Measurements from ENCODE around the gene USP16. TPM values are rescaled to one million over a fixed set of nuclear protein-coding genes. Genes with fewer than 3 reads are reported as not detected.

Gene USP16
- polyA plus RNA-seq, 3 donors, result 11.6 to 23.6 (median 16.2) TPM

DNA sequence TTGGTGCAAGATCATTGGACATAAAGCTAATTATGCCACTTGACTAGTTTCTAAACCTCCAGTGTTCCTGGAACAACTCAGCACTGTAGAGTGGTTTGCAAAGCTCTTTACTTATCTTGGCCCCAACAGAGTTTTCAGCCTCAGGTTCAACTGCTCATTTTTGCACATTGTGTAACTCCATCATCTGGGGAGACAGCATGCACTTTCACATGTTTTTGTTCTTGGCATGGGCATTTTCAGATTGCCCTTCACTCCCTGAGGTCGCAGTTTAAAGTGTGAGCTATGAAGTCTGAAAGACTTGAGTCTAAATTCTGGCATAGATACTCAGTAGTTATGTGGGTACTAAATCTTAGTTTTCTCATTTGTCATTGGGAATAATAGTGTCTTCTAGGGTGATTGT is 5.1 kb downstream of the USP16 start:
- no peaks in the 10 kb centered on the region for H3K9me3 Mint-ChIP-seq
- H3K27ac ChIP-seq (ENCODE audit: low read depth in 1 of 2, low read length in 2 of 2), result no peak overlapping the region
- no peaks in the 10 kb centered on the region for H3K27me3 ChIP-seq (ENCODE audit: control insufficient read depth in 2 of 2, insufficient read depth in 2 of 2, low read length in 2 of 2)
- no peak overlapping the region for H3K4me3 Mint-ChIP-seq
- TF ChIP-seq, protein P1, sequence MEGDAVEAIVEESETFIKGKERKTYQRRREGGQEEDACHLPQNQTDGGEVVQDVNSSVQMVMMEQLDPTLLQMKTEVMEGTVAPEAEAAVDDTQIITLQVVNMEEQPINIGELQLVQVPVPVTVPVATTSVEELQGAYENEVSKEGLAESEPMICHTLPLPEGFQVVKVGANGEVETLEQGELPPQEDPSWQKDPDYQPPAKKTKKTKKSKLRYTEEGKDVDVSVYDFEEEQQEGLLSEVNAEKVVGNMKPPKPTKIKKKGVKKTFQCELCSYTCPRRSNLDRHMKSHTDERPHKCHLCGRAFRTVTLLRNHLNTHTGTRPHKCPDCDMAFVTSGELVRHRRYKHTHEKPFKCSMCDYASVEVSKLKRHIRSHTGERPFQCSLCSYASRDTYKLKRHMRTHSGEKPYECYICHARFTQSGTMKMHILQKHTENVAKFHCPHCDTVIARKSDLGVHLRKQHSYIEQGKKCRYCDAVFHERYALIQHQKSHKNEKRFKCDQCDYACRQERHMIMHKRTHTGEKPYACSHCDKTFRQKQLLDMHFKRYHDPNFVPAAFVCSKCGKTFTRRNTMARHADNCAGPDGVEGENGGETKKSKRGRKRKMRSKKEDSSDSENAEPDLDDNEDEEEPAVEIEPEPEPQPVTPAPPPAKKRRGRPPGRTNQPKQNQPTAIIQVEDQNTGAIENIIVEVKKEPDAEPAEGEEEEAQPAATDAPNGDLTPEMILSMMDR (IDR thresholded peaks at IDR 0.05), result no peak
- H3K27me3 Mint-ChIP-seq (ENCODE audit: low read depth in 3 of 3), result peaks cover 0 to 2% (median 0%) of the 10 kb centered on the region in 3 donors
- peaks cover 58% of the 10 kb centered on the region for H4K20me1 ChIP-seq (ENCODE audit: insufficient read depth, low read length)
- H3K36me3 ChIP-seq (replicated peaks in 1 of 2; ENCODE audit: control insufficient read depth in 1 of 2, insufficient read depth in 2 of 2, low read length in 2 of 2), result peaks cover 54 to 66% of the 10 kb centered on the region in 2 donors
- H3K4me1 ChIP-seq (ENCODE audit: control insufficient read depth in 1 of 2, insufficient read depth in 2 of 2, low read length in 2 of 2), result peaks cover 8 to 12% of the 10 kb centered on the region in 2 donors
- no CpG with 5 or more reads among the region's 1 CpG for WGBS (ENCODE audit: insufficient coverage)
- no peak overlapping the region for H3K9ac ChIP-seq (ENCODE audit: insufficient read depth, low read length, poor library complexity, severe bottlenecking)
- intact Hi-C loops (cut with micrococcal nuclease), result loop anchor here in 1 of 2 donors (5.0 kb wide), 1 partner anchor 37 kb away; the partner anchor contains the start of gene LTN1
- H3K4me3 ChIP-seq (replicated peaks in 1 of 3; ENCODE audit: low read depth in 2 of 3, low read length in 3 of 3), result no peak overlapping the region
- no peaks in the 10 kb centered on the region for H3K9me3 ChIP-seq (replicated peaks in 1 of 2; ENCODE audit: control insufficient read depth in 1 of 2, insufficient read depth in 1 of 2, low read length in 2 of 2)
- H3K4me2 ChIP-seq (replicated peaks; ENCODE audit: extremely low read depth, low read length, poor library complexity, severe bottlenecking), result no peak overlapping the region
- H2AFZ ChIP-seq (ENCODE audit: insufficient read depth, low read depth, low read length, poor library complexity, severe bottlenecking), result no peak overlapping the region
- H3K79me2 ChIP-seq (ENCODE audit: insufficient read depth, low read length), result peaks cover 72% of the 10 kb centered on the region
- peaks cover 16% of the 10 kb centered on the region for H3K4me1 Mint-ChIP-seq
- no peak for DNase-seq
- H3K27ac Mint-ChIP-seq, result no peak overlapping the region
- peaks cover 51 to 67% of the 10 kb centered on the region in 2 donors for H3K36me3 Mint-ChIP-seq

DNA sequence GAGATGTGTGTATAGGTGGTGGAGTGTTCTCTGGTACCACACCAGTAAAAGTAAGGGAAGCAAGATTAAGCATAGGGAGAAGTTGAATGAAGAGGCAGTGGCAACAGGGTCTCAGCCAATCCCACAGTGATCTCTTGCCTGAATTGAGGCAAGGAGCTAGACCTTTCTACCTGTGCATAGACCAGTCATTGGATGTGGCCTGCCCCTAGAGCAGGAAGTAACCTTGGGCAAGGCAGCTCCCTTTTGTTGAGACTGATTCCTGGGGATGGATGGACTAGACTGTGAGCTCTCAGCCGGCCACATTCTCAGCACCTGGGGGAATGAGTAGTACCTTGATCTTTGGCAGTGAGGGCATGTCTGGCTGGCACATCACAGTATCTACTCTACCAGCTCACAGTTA is 6.4 kb downstream of the USP16 start:
- H3K36me3 ChIP-seq (replicated peaks in 1 of 2; ENCODE audit: control insufficient read depth in 1 of 2, insufficient read depth in 2 of 2, low read length in 2 of 2), result peaks cover 67 to 80% of the 10 kb centered on the region in 2 donors
- H3K79me2 ChIP-seq (ENCODE audit: insufficient read depth, low read length), result peaks cover 61% of the 10 kb centered on the region

More for the DNA sequence above, 6.4 kb downstream of the USP16 start:
- intact Hi-C loops (cut with micrococcal nuclease), result loop anchor here (5.0 kb wide), 1 partner anchor 36 kb away; no protein-coding TSS in a partner anchor
- Mint-ChIP-seq H3K9me3 (no peaks in the 10 kb centered on the region), H3K4me1 (peaks cover 8% of the 10 kb centered on the region), H3K4me3 (no peak overlapping the region), H3K27me3 (ENCODE audit: low read depth in 3 of 3) (no peaks in the 10 kb centered on the region), H3K27ac (peak overlapping the region in 2 of 7 donors; percentile 3 to 6), H3K36me3 (peaks cover 59 to 78% of the 10 kb centered on the region in 2 donors)
- TF ChIP-seq, protein P1 (IDR thresholded peaks at IDR 0.05), result no peak
- Histone ChIP-seq H3K9me3 (replicated peaks in 1 of 2; ENCODE audit: control insufficient read depth in 1 of 2, insufficient read depth in 1 of 2, low read length in 2 of 2) (no peaks in the 10 kb centered on the region), H3K27me3 (ENCODE audit: control insufficient read depth in 2 of 2, insufficient read depth in 2 of 2, low read length in 2 of 2) (no peaks in the 10 kb centered on the region), H3K4me3 (replicated peaks in 1 of 3; ENCODE audit: low read depth in 2 of 3, low read length in 3 of 3) (no peak overlapping the region), H3K9ac (ENCODE audit: insufficient read depth, low read length, poor library complexity, severe bottlenecking) (no peak overlapping the region), H3K4me1 (ENCODE audit: control insufficient read depth in 1 of 2, insufficient read depth in 2 of 2, low read length in 2 of 2) (peaks cover 1 to 3% of the 10 kb centered on the region in 2 donors), H3K4me2 (replicated peaks; ENCODE audit: extremely low read depth, low read length, poor library complexity, severe bottlenecking) (no peak overlapping the region), H4K20me1 (ENCODE audit: insufficient read depth, low read length) (peaks cover 56% of the 10 kb centered on the region), H2AFZ (ENCODE audit: insufficient read depth, low read depth, low read length, poor library complexity, severe bottlenecking) (no peak overlapping the region), H3K27ac (ENCODE audit: low read depth in 1 of 2, low read length in 2 of 2) (no peak overlapping the region)
- DNase-seq, result no peak
- no CpG with 5 or more reads among the region's 1 CpG for WGBS (ENCODE audit: insufficient coverage)

Measured in CD14-positive monocyte (primary cell).